Measurements from ENCODE around the gene FYTTD1. TPM values are rescaled to one million over a fixed set of nuclear protein-coding genes. Genes with fewer than 3 reads are reported as not detected.
A peak's percentile ranks its signal among the peaks of the same experiment; 100 is the strongest.

Gene FYTTD1
- total RNA-seq, 1 experiment from 2014 or later: 23.7 TPM

DNA sequence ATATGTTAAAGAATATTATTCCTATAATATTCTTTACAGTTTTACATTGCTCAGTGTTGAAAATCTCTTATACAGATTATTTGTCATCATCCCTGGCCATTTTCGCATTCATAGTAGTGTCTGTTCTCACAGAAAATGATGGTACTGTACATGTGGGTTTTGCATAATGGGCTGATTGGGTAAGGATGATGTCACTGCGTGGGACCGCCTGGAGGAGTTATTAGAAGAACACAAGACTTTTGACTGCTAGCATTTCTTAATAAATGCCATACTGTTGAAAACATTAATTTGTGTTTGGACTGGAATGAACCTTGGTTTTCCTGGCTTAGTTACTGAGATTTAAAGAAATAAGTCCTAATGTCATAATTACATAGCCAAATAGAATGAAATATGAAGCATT is 61.7 kb downstream of the FYTTD1 start (continued):
- no peak for TF ChIP-seq AFF4 (CRISPR knock-in tag; IDR thresholded peaks at IDR 0.05; ENCODE audit: borderline replicate concordance)
- no peak for TF ChIP-seq ZNF425 (CRISPR knock-in tag; conservative IDR thresholded peaks at IDR 0.05)
- TF ChIP-seq PREB (CRISPR knock-in tag; IDR thresholded peaks at IDR 0.05; ENCODE audit: borderline replicate concordance): no peak

GRCh38 chr3:197814372-197814771 is 64.7 kb downstream of the FYTTD1 start:
- Mint-ChIP-seq H3K27ac (peak overlapping the region; percentile 87), H3K4me3 (no peak overlapping the region), H3K4me1 (peaks cover 25% of the 10 kb centered on the region), H3K36me3 (0 out of 2 replicates have a peak, but pooled peaks cover 3% of the 10 kb centered on the region), H3K9me3 (no peaks in the 10 kb centered on the region), H3K27me3 (ENCODE audit: low read depth) (no peaks in the 10 kb centered on the region)
- ATAC-seq (no peak), DNase-seq (ENCODE audit: low spot score) (no peak)
- no peak for TF ChIP-seq MAX (CRISPR knock-in tag; IDR thresholded peaks at IDR 0.05)
- TF ChIP-seq, protein P1, sequence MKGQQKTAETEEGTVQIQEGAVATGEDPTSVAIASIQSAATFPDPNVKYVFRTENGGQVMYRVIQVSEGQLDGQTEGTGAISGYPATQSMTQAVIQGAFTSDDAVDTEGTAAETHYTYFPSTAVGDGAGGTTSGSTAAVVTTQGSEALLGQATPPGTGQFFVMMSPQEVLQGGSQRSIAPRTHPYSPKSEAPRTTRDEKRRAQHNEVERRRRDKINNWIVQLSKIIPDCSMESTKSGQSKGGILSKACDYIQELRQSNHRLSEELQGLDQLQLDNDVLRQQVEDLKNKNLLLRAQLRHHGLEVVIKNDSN (CRISPR knock-in tag; IDR thresholded peaks at IDR 0.05): no peak
- TF ChIP-seq ZNF423 (CRISPR knock-in tag; IDR thresholded peaks at IDR 0.05): no peak
- POLR2A ChIA-PET: no interaction called here
- CTCF ChIA-PET: no interaction called here

- Mint-ChIP-seq H3K4me1 (peaks cover 3% of the 10 kb centered on the region), H3K4me3 (no peak overlapping the region), H3K27ac (peak overlapping the region; percentile 75; the same call in 1 of the 2 replicates), H3K9me3 (peaks cover 4% of the 10 kb centered on the region; the same call in 1 of the 2 replicates), H3K27me3 (ENCODE audit: low read depth) (no peaks in the 10 kb centered on the region), H3K36me3 (peaks cover 33% of the 10 kb centered on the region)
- ATAC-seq: no peak
- TF ChIP-seq GABPB1 (CRISPR knock-in tag; IDR thresholded peaks at IDR 0.05) (0 out of 2 replicates have a peak, but pooled peaks have one; percentile 10), NFYB (CRISPR knock-in tag; conservative IDR thresholded peaks at IDR 0.05; ENCODE audit: low read depth) (no peak)
- ChIA-PET CTCF (no interaction called here), POLR2A (no interaction called here)
- DNase-seq (ENCODE audit: low spot score): no peak
These were observed 71.1 kb downstream of the FYTTD1 start for GRCh38 chr3:197820550-197821335.

DNA sequence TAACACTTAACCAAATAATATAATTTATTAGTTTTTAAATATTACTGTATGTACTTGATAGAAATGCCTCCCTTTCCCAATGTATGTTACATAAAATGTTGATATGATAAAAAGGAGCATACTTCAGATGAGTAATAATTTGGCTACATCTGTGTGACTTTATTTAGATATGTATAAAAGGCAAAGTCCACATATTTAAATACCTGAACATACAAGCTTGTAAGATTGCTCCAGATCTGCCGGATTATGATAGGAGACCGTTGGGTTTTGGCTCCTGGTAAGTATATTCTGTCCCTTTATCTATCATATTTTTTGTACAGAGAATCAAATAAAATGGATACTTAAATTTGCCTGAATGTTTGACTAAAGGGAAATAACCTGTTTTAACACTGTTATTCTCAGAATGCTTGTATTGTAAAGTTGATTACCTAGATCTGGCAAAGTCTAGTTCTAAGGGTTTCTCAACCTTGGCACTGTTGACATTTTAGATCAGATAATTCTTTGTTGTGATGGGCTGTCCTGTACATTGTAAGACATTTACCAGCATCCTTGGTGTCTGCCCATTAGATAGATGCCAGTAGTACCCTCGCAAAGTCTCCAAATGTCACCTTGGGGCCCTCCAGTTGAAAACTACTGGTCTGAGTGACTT is 79.8 kb downstream of the FYTTD1 start:
- ChIA-PET CTCF (no interaction called here), POLR2A (no interaction called here)
- DNase-seq (ENCODE audit: low spot score): no peak
- H3K36me3 Mint-ChIP-seq: peaks cover 63% of the 10 kb centered on the region
- H3K27me3 Mint-ChIP-seq (ENCODE audit: low read depth): no peaks in the 10 kb centered on the region
- H3K4me3 Mint-ChIP-seq: no peak overlapping the region
- ATAC-seq: no peak
- no peaks in the 10 kb centered on the region for H3K4me1 Mint-ChIP-seq
- no peak overlapping the region for H3K27ac Mint-ChIP-seq
- peaks cover 4% of the 10 kb centered on the region; the same call in 1 of the 2 replicates for H3K9me3 Mint-ChIP-seq
- TF ChIP-seq, protein P2, sequence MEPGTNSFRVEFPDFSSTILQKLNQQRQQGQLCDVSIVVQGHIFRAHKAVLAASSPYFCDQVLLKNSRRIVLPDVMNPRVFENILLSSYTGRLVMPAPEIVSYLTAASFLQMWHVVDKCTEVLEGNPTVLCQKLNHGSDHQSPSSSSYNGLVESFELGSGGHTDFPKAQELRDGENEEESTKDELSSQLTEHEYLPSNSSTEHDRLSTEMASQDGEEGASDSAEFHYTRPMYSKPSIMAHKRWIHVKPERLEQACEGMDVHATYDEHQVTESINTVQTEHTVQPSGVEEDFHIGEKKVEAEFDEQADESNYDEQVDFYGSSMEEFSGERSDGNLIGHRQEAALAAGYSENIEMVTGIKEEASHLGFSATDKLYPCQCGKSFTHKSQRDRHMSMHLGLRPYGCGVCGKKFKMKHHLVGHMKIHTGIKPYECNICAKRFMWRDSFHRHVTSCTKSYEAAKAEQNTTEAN (CRISPR knock-in tag; IDR thresholded peaks at IDR 0.05): no peak
- no peak for TF ChIP-seq ZNF281 (CRISPR knock-in tag; IDR thresholded peaks at IDR 0.05)
- TF ChIP-seq SP1 (CRISPR knock-in tag; conservative IDR thresholded peaks at IDR 0.05): no peak
- TF ChIP-seq MYBL2 (CRISPR knock-in tag; IDR thresholded peaks at IDR 0.05): no peak
- TF ChIP-seq ZSCAN18 (CRISPR knock-in tag; IDR thresholded peaks at IDR 0.05): no peak
